Measurements from ENCODE around the gene WWC2.

GRCh38 chr4:183262776-183263100 lies 163.7 kb downstream of the WWC2 start:
- TF ChIP-seq CTCF (IDR thresholded peaks at IDR 0.05; ENCODE audit: low read depth, low read length, poor library complexity, severe bottlenecking) (no peak), EZH2phosphoT487 (IDR thresholded peaks at IDR 0.05; ENCODE audit: borderline replicate concordance, low read length) (no peak)

Data from DOHH2 (cell line).